Muscle of leg (tissue), 16 donors: ENCODE measurements around the gene PGK1. TPM values are rescaled to one million over a fixed set of nuclear protein-coding genes. Genes with fewer than 3 reads are reported as not detected.
"Not testable (repeated sequence)": the region's sequence is repeated elsewhere in the genome, so short reads cannot be mapped to it uniquely, and the experiment has no call there.

Experiments used
- DNase-seq: peaks from one replicate; pipeline ENCODE4 v3.0.0; 2013
- H3K27ac ChIP-seq: one replicate; pipeline ENCODE4 v1.5.1; 2013; ENCODE audit warnings: mild to moderate bottlenecking, low read length, control low read depth
- H3K27me3 ChIP-seq: one replicate; pipeline ENCODE4 v1.6.1; 2013; ENCODE audit warnings: low read length; ENCODE audit not compliant: control insufficient read depth, insufficient read depth
- H3K36me3 ChIP-seq: one replicate; pipeline ENCODE4 v1.6.1; 2013; ENCODE audit warnings: low read length; ENCODE audit not compliant: control insufficient read depth, insufficient read depth
- H3K4me1 ChIP-seq: one replicate; pipeline ENCODE4 v1.6.1; 2013; ENCODE audit warnings: low read length; ENCODE audit not compliant: control insufficient read depth, insufficient read depth
- H3K4me3 ChIP-seq: one replicate; pipeline ENCODE4 v1.5.1; 2013; ENCODE audit warnings: low read length, control low read depth
- H3K9me3 ChIP-seq: replicated peaks from 2 replicates; pipeline ENCODE4 v1.6.1; 2013; ENCODE audit warnings: low read depth, low read length; ENCODE audit not compliant: control insufficient read depth
- WGBS: methylation state at CpG from one replicate; pipeline ENCODE4 v1.1.5; 2013; ENCODE audit warnings: missing lambda C conversion rate; ENCODE audit not compliant: insufficient coverage; 5-methylcytosine and 5-hydroxymethylcytosine counted together
- long read RNA-seq, 11 donors: transcript quantifications; one replicate each; lab custom pipeline, GENCODE V29; 2026
- polyA plus RNA-seq, 8 donors: library from polyadenylated mRNA; unstranded; fragments of 120-200 nt; gene quantifications; one replicate each; pipeline versions ENCODE4 v1.2.1 to v1.2.3, GENCODE V29; 2013; ENCODE audit warnings: inconsistent platforms in 1 of 8, low replicate concordance in 1 of 8; ENCODE audit not compliant: insufficient read length in 8 of 8, insufficient read depth in 1 of 8
- total RNA-seq: library from RNA; stranded (reverse); fragments of 120-200 nt; gene quantifications from one replicate; pipeline ENCODE4 v1.2.4, GENCODE V29; 2013

The PGK1 gene
- 192 TPM for total RNA-seq
- 100 to 1,000 TPM; 210 to 300 (median 246) TPM for polyA plus RNA-seq
- long read RNA-seq, donor 1, full-length matches to known transcripts = 42 of 69 reads
- long read RNA-seq, donor 1, partial matches to known transcripts = 27 of 69 reads
- long read RNA-seq, donor 1, other reads (novel, unspliced or antisense) = 0 of 69 reads
- long read RNA-seq, donor 2, full-length matches to known transcripts = 11 of 19 reads
- long read RNA-seq, donor 2, partial matches to known transcripts = 8 of 19 reads
- long read RNA-seq, donor 2, other reads (novel, unspliced or antisense) = 0 of 19 reads
- long read RNA-seq, donor 3, full-length matches to known transcripts = 101 of 152 reads
- long read RNA-seq, donor 3, partial matches to known transcripts = 46 of 152 reads
- long read RNA-seq, donor 3, other reads (novel, unspliced or antisense) = 5 of 152 reads
- long read RNA-seq, donor 4, full-length matches to known transcripts = 69 of 111 reads
- long read RNA-seq, donor 4, partial matches to known transcripts = 35 of 111 reads
- long read RNA-seq, donor 4, other reads (novel, unspliced or antisense) = 7 of 111 reads
- long read RNA-seq, donor 5, full-length matches to known transcripts = 184 of 321 reads
- long read RNA-seq, donor 5, partial matches to known transcripts = 127 of 321 reads
- long read RNA-seq, donor 5, other reads (novel, unspliced or antisense) = 10 of 321 reads
- long read RNA-seq, donor 6, full-length matches to known transcripts = 199 of 326 reads
- long read RNA-seq, donor 6, partial matches to known transcripts = 121 of 326 reads
- long read RNA-seq, donor 6, other reads (novel, unspliced or antisense) = 6 of 326 reads
- long read RNA-seq, donor 7, full-length matches to known transcripts = 130 of 216 reads
- long read RNA-seq, donor 7, partial matches to known transcripts = 78 of 216 reads
- long read RNA-seq, donor 7, other reads (novel, unspliced or antisense) = 8 of 216 reads
- long read RNA-seq, donor 8, full-length matches to known transcripts = 83 of 133 reads
- long read RNA-seq, donor 8, partial matches to known transcripts = 50 of 133 reads
- long read RNA-seq, donor 8, other reads (novel, unspliced or antisense) = 0 of 133 reads
- long read RNA-seq, donor 9, full-length matches to known transcripts = 72 of 128 reads
- long read RNA-seq, donor 9, partial matches to known transcripts = 51 of 128 reads
- long read RNA-seq, donor 9, other reads (novel, unspliced or antisense) = 5 of 128 reads
- long read RNA-seq, donor 10, full-length matches to known transcripts = 140 of 224 reads
- long read RNA-seq, donor 10, partial matches to known transcripts = 73 of 224 reads
- long read RNA-seq, donor 10, other reads (novel, unspliced or antisense) = 11 of 224 reads
- long read RNA-seq, donor 11, full-length matches to known transcripts = 121 of 167 reads
- long read RNA-seq, donor 11, partial matches to known transcripts = 46 of 167 reads
- long read RNA-seq, donor 11, other reads (novel, unspliced or antisense) = 0 of 167 reads

- no peaks in the 10 kb centered on the region for H3K9me3 ChIP-seq
- WGBS = 48% methylated on average over 72 of the region's 72 CpGs
- no peaks in the 10 kb centered on the region for H3K36me3 ChIP-seq
- peak within 1 kb of the TSS; percentile 97 for H3K27ac ChIP-seq
- peak; percentile 98 for DNase-seq
- H3K4me3 ChIP-seq = peak within 1 kb of the TSS; percentile 76
- H3K4me1 ChIP-seq = peaks cover 9% of the 10 kb centered on the region
- peaks cover 4% of the 10 kb centered on the region for H3K27me3 ChIP-seq
Measured at GRCh38 chrX:78103623-78104446, at the start of gene PGK1. PGK1 (plus strand) TSS chrX:78104248; CDS start chrX:78104341, 93 bp downstream.

GRCh38 chrX:78063687-78064086 lies 40.4 kb upstream of the PGK1 start:
- no peak for DNase-seq
- Histone ChIP-seq H3K27me3 (no peaks in the 10 kb centered on the region), H3K36me3 (no peaks in the 10 kb centered on the region), H3K4me3 (no peak overlapping the region), H3K27ac (no peak overlapping the region), H3K4me1 (no peaks in the 10 kb centered on the region), H3K9me3 (peaks cover 6% of the 10 kb centered on the region)

GRCh38 chrX:78064152-78064551 lies 39.9 kb upstream of the PGK1 start:
- Histone ChIP-seq H3K4me1 (no peaks in the 10 kb centered on the region), H3K27ac (no peak overlapping the region), H3K27me3 (no peaks in the 10 kb centered on the region), H3K4me3 (no peak overlapping the region), H3K36me3 (no peaks in the 10 kb centered on the region), H3K9me3 (peaks cover 8% of the 10 kb centered on the region)
- DNase-seq = no peak
- WGBS = 55% methylated on average over 4 of the region's 4 CpGs

- peak; percentile 4 for DNase-seq
- H3K4me1 ChIP-seq, H3K27ac ChIP-seq, H3K27me3 ChIP-seq, H3K4me3 ChIP-seq, H3K36me3 ChIP-seq: not testable (repeated sequence)
- H3K9me3 ChIP-seq = peaks cover 11% of the 10 kb centered on the region
- 50% methylated on average over 1 of the region's 6 CpGs for WGBS
Measured at GRCh38 chrX:78064698-78065601, 39.1 kb upstream of the PGK1 start.

GRCh38 chrX:78066110-78066509 lies 37.9 kb upstream of the PGK1 start:
- Histone ChIP-seq H3K4me3 (no peak overlapping the region), H3K4me1 (no peaks in the 10 kb centered on the region), H3K27me3 (no peaks in the 10 kb centered on the region), H3K9me3 (peaks cover 11% of the 10 kb centered on the region), H3K27ac (no peak overlapping the region), H3K36me3 (no peaks in the 10 kb centered on the region)
- no peak for DNase-seq
- no CpG with 5 or more reads among the region's 1 CpG for WGBS

GRCh38 chrX:78071331-78071730 lies 32.7 kb upstream of the PGK1 start:
- no peak for DNase-seq
- H3K4me1 ChIP-seq = no peaks in the 10 kb centered on the region
- H3K27me3 ChIP-seq = no peaks in the 10 kb centered on the region
- 50% methylated on average over 1 of the region's 3 CpGs for WGBS
- H3K4me3 ChIP-seq = no peak overlapping the region
- H3K9me3 ChIP-seq = peaks cover 8% of the 10 kb centered on the region
- H3K27ac ChIP-seq = no peak overlapping the region
- H3K36me3 ChIP-seq = no peaks in the 10 kb centered on the region

- H3K27me3 ChIP-seq, H3K9me3 ChIP-seq, H3K27ac ChIP-seq, H3K4me3 ChIP-seq, DNase-seq, H3K4me1 ChIP-seq, H3K36me3 ChIP-seq: not testable (repeated sequence)
- 79% methylated on average over 4 of the region's 14 CpGs for WGBS
Measured at GRCh38 chrX:78073147-78074077, 30.6 kb upstream of the PGK1 start.

- Histone ChIP-seq H3K4me1 (no peaks in the 10 kb centered on the region), H3K27ac (no peak overlapping the region), H3K4me3 (no peak overlapping the region), H3K9me3 (peaks cover 3% of the 10 kb centered on the region), H3K27me3 (no peaks in the 10 kb centered on the region), H3K36me3 (no peaks in the 10 kb centered on the region)
- DNase-seq = no peak
Measured at GRCh38 chrX:78074088-78074487, 30.0 kb upstream of the PGK1 start.
